Activated CD4-positive, CD25-positive, alpha-beta regulatory T cell (primary cell): ENCODE results near the gene ARID3C.
A peak's percentile ranks its signal among the peaks of the same experiment; 100 is the strongest.

Experiments used
- DNase-seq, 4 experiments: peaks; one replicate each; lab custom pipeline; 2025; lab: John Stamatoyannopoulos, UW

Gene ARID3C

GRCh38 chr9:34594177-34594576, 34.7 kb downstream of the ARID3C start:
- no peak for DNase-seq

- no peak for DNase-seq
Measured at GRCh38 chr9:34592895-34593601, 35.8 kb downstream of the ARID3C start.

GRCh38 chr9:34591917-34592866, 36.7 kb downstream of the ARID3C start:
- no peak for DNase-seq

- peak; percentile 55 to 69 (median 62) for DNase-seq
Measured at GRCh38 chr9:34591248-34591916, 37.5 kb downstream of the ARID3C start.

GRCh38 chr9:34590381-34591247, 38.3 kb downstream of the ARID3C start:
- DNase-seq, result no peak

- no peak for DNase-seq
Measured at GRCh38 chr9:34589636-34590380, 39.1 kb downstream of the ARID3C start, which contains the start of gene CNTFR. CNTFR (minus strand) TSS chr9:34589724; CDS start chr9:34568981, 20,743 bp downstream.

GRCh38 chr9:34588671-34589635, 39.9 kb downstream of the ARID3C start:
- DNase-seq, result no peak

- no peak for DNase-seq
Measured at GRCh38 chr9:34587271-34587670, 41.6 kb downstream of the ARID3C start.

GRCh38 chr9:34585946-34586669, 42.8 kb downstream of the ARID3C start:
- no peak for DNase-seq

GRCh38 chr9:34584970-34585369, 43.9 kb downstream of the ARID3C start:
- no peak for DNase-seq

- no peak for DNase-seq
Measured at GRCh38 chr9:34582787-34583186, 46.1 kb downstream of the ARID3C start.

- DNase-seq, result no peak
Measured at GRCh38 chr9:34581318-34581717, 47.5 kb downstream of the ARID3C start.

GRCh38 chr9:34580358-34580757, 48.5 kb downstream of the ARID3C start:
- DNase-seq, result no peak

- DNase-seq, result no peak
Measured at GRCh38 chr9:34579808-34580163, 49.1 kb downstream of the ARID3C start.

- DNase-seq, result no peak
Measured at GRCh38 chr9:34579104-34579807, 49.6 kb downstream of the ARID3C start.

- no peak for DNase-seq
Measured at GRCh38 chr9:34578241-34579103, 50.4 kb downstream of the ARID3C start.
